Adrenal gland (tissue), 5 donors: ENCODE results near the gene PTPRO.

Experiments used
- CTCF ChIP-seq, 6 experiments: fragments of 450-650 bp in 4 of 6; fragments of 200-600 bp in 2 of 6; sonication (generic) in 1 of 6; IDR thresholded peaks; 1 replicate in 5 of 6; 2 replicates in 1 of 6; pipeline versions ENCODE4 v1.5.1 to v1.8.0; 2016 to 2021; ENCODE audit warnings: antibody characterized with exemption in 6 of 6, mild to moderate bottlenecking in 2 of 6, moderate library complexity in 1 of 6
- POLR2A ChIP-seq, 2 donors: fragments of 450-650 bp; IDR thresholded peaks; one replicate each; pipeline ENCODE4 v1.6.1; 2017; ENCODE audit warnings: antibody characterized with exemption in 2 of 2, mild to moderate bottlenecking in 2 of 2, moderate library complexity in 1 of 2
- donor health status: DM: no; HTN: no; CAD: no.

DNA sequence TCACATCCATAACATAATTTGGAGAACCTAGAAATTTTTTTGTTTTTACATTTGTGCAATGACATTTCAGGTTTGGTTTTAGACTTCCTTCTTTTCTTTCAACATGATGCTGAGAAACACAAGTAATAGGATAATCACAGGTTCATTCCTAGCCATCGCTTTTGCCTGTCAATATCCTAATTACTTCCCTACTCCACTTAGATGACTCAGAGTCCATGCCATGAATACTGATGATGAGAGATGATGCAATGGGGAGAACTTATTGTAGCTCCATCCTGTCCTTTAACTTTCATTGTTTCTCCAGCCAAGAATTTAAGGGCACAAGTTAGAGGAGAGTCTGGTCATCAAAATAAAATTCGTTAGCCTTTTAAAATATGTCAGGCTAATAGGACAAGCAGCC, 101.3 kb downstream of the PTPRO start:
- TF ChIP-seq CTCF (IDR thresholded peaks at IDR 0.05) = no peak
- no peak for TF ChIP-seq POLR2A (IDR thresholded peaks at IDR 0.05)
